Body of pancreas (tissue), 4 donors: ENCODE measurements around the gene ANKRD55. TPM values are rescaled to one million over a fixed set of nuclear protein-coding genes. Genes with fewer than 3 reads are reported as not detected.
"Not testable (repeated sequence)": the region's sequence is repeated elsewhere in the genome, so short reads cannot be mapped to it uniquely, and the experiment has no call there.

Experiments used
- ATAC-seq: fragments of 150-250 bp; one replicate; pipeline ENCODE4 v1.9.1; 2016
- DNase-seq, 4 donors: peaks; one replicate each; pipeline ENCODE4 v3.0.0-alpha.2; 2019
- H3K27ac ChIP-seq, 4 donors: fragments of 200-600 bp; sonication (generic); 1 replicate in 3 of 4; 2 replicates in 1 of 4; pipeline versions ENCODE4 v1.5.1 to v1.6.1; 2016 to 2019; ENCODE audit warnings: mild to moderate bottlenecking in 1 of 4, mixed read lengths in 1 of 4, moderate library complexity in 1 of 4
- H3K27me3 ChIP-seq, 2 donors: fragments of 200-600 bp; sonication (generic); one replicate each; pipeline ENCODE4 v1.6.0; 2016; ENCODE audit warnings: mild to moderate bottlenecking in 1 of 2
- H3K36me3 ChIP-seq, 2 donors: fragments of 200-600 bp; sonication (generic); replicated peaks in 1 of 2; 2 replicates each; pipeline ENCODE4 v1.5.1; 2016; ENCODE audit warnings: low read depth in 2 of 2; ENCODE audit not compliant: insufficient read depth in 1 of 2
- H3K4me1 ChIP-seq: fragments of 200-600 bp; sonication (generic); one replicate; pipeline ENCODE4 v1.6.0; 2016
- H3K4me3 ChIP-seq, 2 donors: fragments of 200-600 bp; sonication (generic); 1 replicate in 1 of 2; 2 replicates in 1 of 2; pipeline ENCODE4 v1.5.1; 2016 to 2019
- H3K9me3 ChIP-seq, 3 donors: fragments of 200-600 bp; sonication (generic); 1 replicate in 2 of 3; 2 replicates in 1 of 3; pipeline ENCODE4 v1.5.1; 2016
- CTCF ChIP-seq, 7 experiments: fragments of 450-650 bp in 4 of 7; fragments of 200-600 bp in 3 of 7; sonication (generic) in 3 of 7; IDR thresholded peaks; one replicate each; pipeline ENCODE4 v1.5.1; 2016 to 2019; ENCODE audit warnings: antibody characterized with exemption in 7 of 7
- POLR2A ChIP-seq, 3 donors: fragments of 450-650 bp; IDR thresholded peaks; one replicate each; pipeline ENCODE4 v1.6.1; 2016; ENCODE audit warnings: antibody characterized with exemption in 3 of 3, mild to moderate bottlenecking in 2 of 3
- WGBS, 2 donors: methylation state at CpG; one replicate each; pipeline ENCODE4 v1.1.5; 2017; 5-methylcytosine and 5-hydroxymethylcytosine counted together
- intact Hi-C: fragments of 100-400 bp; cut with DNase I; formaldehyde crosslinking; loops from one replicate; pipeline ENCODE4 v1.15.1; 2023
- total RNA-seq, 2 donors: library from RNA; depleted of rRNA; stranded (reverse); fragments of >200 nt; gene quantifications; one replicate each; pipeline ENCODE4 v1.1.0, GENCODE V29; 2016

ANKRD55 gene
- total RNA-seq, 2 donors from 2014 or later: not detected

GRCh38 chr5:56270568-56271392 lies 37.6 kb upstream of the ANKRD55 start:
- Histone ChIP-seq H3K27me3 (no peaks in the 10 kb centered on the region), H3K9me3 (no peaks in the 10 kb centered on the region), H3K4me1 (no peaks in the 10 kb centered on the region), H3K36me3 (no peaks in the 10 kb centered on the region), H3K4me3 (no peak overlapping the region), H3K27ac (peak overlapping the region in 2 of 4 donors; percentile 33 to 45)
- intact Hi-C loops: loop anchor here (5.0 kb wide), 1 partner anchor 572 kb away; no protein-coding TSS in a partner anchor
- 34 to 39% methylated on average over 6 of the region's 6 CpGs for WGBS, 2 donors
- peak; percentile 85 to 87 (median 86) for DNase-seq
- ATAC-seq: peak; percentile 100
- TF ChIP-seq POLR2A (IDR thresholded peaks at IDR 0.05): no peak
- peak; percentile 93 to 99 (median 98) for TF ChIP-seq CTCF (IDR thresholded peaks at IDR 0.05)

- no peaks in the 10 kb centered on the region for H3K9me3 ChIP-seq
- H3K36me3 ChIP-seq: no peaks in the 10 kb centered on the region
- no peak for TF ChIP-seq POLR2A (IDR thresholded peaks at IDR 0.05)
- no peak for TF ChIP-seq CTCF (IDR thresholded peaks at IDR 0.05)
- H3K27me3 ChIP-seq: no peaks in the 10 kb centered on the region
- no peak overlapping the region for H3K4me3 ChIP-seq
- intact Hi-C loops: loop anchor here (5.0 kb wide), 1 partner anchor 572 kb away; no protein-coding TSS in a partner anchor
- no peaks in the 10 kb centered on the region for H3K4me1 ChIP-seq
- H3K27ac ChIP-seq: no peak overlapping the region
- no peak for DNase-seq
- no peak for ATAC-seq
- 77 to 83% methylated on average over 6 of the region's 6 CpGs for WGBS, 2 donors
Observed at GRCh38 chr5:56270058-56270457, 36.9 kb upstream of the ANKRD55 start.

GRCh38 chr5:56269216-56269927 lies 36.2 kb upstream of the ANKRD55 start:
- no peak overlapping the region for H3K27ac ChIP-seq
- H3K36me3 ChIP-seq: no peaks in the 10 kb centered on the region
- DNase-seq (peak in 2 of 4 donors; percentile 28 to 32), ATAC-seq (peak; percentile 37)
- no peaks in the 10 kb centered on the region for H3K9me3 ChIP-seq
- H3K27me3 ChIP-seq: no peaks in the 10 kb centered on the region
- H3K4me1 ChIP-seq: no peaks in the 10 kb centered on the region
- TF ChIP-seq POLR2A (IDR thresholded peaks at IDR 0.05) (no peak), CTCF (IDR thresholded peaks at IDR 0.05) (peak in 6 of 7 experiments; percentile 18 to 46 (median 30))
- 32 to 39% methylated on average over 6 of the region's 6 CpGs for WGBS, 2 donors
- H3K4me3 ChIP-seq: no peak overlapping the region
- intact Hi-C loops: no loop called here

- H3K4me3 ChIP-seq, ATAC-seq, H3K9me3 ChIP-seq, H3K4me1 ChIP-seq, H3K27ac ChIP-seq, H3K36me3 ChIP-seq, intact Hi-C loops, DNase-seq, H3K27me3 ChIP-seq: not testable (repeated sequence)
- 87 to 90% methylated on average over 3 of the region's 3 CpGs for WGBS, 2 donors
Observed at GRCh38 chr5:56268707-56269106, 35.6 kb upstream of the ANKRD55 start.

- 65 to 68% methylated on average over 3 of the region's 3 CpGs for WGBS, 2 donors
- Histone ChIP-seq H3K27ac (no peak overlapping the region), H3K36me3 (no peaks in the 10 kb centered on the region), H3K9me3 (no peaks in the 10 kb centered on the region), H3K27me3 (no peaks in the 10 kb centered on the region), H3K4me1 (no peaks in the 10 kb centered on the region), H3K4me3 (no peak overlapping the region)
- intact Hi-C loops: no loop called here
- TF ChIP-seq POLR2A (IDR thresholded peaks at IDR 0.05): no peak
- TF ChIP-seq CTCF (IDR thresholded peaks at IDR 0.05): no peak
- ATAC-seq (no peak), DNase-seq (no peak)
Observed at GRCh38 chr5:56267856-56268255, 34.7 kb upstream of the ANKRD55 start.
